GM21526 (cell line): ENCODE data around the gene FADS1.

Experiments used
- ATAC-seq: cut with Tn5 transposase; IDR thresholded peaks from one replicate; pipeline ENCODE4 v1.9.1; 2021; ENCODE audit warnings: moderate library complexity; ENCODE audit not compliant: unreplicated experiment, low FRiP score

FADS1 gene

DNA sequence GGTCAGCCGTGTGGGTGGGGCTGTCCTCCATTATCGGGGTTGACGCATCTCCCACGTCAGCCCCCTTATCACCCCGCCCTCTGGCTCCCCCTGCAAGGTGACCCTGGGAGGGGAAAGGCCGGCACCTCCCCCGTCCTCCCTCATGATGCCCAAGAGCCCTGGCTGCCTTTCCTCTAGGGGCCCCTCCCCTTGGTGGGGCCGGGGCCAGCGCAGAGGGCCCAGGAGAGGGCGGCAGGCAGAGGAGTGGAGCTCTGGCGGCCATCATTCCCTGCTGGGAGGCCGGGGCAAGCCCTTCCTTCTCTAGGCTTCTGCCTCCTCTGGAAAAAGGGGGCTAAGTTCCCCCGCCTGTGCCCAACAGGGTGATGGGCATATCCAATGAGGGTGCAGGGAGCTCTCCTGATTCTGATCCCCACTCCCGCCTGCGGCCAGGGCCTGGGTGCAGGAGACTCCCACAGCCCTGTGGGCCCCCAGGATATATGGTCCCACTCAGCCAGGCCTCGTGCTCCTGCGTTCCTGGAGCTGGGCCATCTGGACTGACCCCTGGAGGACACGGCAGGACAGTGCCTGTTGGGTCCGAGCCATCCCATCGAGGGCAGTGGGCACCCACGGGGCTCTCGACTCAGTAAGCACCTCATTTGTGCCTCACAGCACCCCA is 52.1 kb downstream of the FADS1 start:
- ATAC-seq = no peak

- ATAC-seq = no peak
These were observed 52.7 kb downstream of the FADS1 start for GRCh38 chr11:61763930-61764605.

DNA sequence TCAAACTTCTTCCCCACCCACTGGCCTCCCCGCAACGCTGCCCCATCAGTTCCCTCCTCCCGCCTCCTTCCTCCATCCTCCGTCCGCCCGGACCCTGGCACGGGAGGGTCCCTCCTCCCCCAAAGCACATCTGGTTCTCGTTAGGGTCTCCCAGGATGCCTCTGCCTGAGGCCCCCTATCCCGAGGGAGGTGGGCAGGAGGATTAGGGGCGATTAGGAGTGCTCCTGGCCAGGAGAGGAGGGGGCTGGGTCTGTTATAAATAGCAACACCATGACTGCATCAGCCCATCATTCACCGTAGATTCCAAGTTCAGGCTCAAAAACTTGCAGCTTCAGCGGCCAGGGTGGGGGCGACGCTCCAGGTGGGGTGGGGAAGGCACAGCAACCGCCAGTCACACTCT is 54.0 kb downstream of the FADS1 start:
- no peak for ATAC-seq

- no peak for ATAC-seq
These were observed 54.6 kb downstream of the FADS1 start for GRCh38 chr11:61762223-61762615.

DNA sequence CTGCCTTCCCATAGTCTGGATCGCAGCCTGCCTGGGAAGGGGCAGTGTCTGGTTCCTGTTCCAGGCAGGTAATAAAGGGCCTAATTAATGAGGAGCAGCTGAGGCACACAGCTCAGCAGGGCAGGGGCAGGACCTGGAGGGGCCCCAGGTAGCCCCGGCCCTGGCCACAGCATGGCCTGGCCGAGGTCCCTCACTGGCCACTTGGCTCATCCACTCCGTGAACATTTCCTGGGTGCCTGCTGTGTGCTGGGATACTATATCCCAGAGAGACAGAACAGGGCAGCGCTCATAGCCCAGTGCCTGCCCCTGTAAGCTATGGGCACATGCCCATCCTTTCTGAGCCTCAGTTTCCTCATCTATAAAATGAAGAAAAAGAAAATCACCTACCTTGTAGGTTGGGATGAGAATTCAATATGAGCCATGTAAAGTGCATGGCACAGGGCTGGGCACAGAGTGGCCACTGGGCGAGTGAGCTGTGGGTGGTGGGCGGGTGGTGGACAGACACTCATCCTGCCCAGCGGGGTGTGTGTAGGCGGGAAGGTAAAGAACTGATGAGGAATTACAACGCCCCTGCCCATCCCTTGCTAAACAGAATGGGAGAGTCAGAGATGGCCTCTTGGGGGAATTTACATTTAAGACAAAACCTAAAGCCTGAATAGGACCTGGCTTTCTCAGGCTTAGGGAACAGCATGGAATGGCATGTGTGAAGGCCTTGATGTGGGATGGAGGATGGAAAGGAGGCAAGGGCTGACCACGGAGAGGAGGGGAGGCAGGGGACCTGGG is 55.2 kb downstream of the FADS1 start:
- ATAC-seq = no peak

- no peak for ATAC-seq
These were observed 55.9 kb downstream of the FADS1 start for GRCh38 chr11:61760946-61761345.

DNA sequence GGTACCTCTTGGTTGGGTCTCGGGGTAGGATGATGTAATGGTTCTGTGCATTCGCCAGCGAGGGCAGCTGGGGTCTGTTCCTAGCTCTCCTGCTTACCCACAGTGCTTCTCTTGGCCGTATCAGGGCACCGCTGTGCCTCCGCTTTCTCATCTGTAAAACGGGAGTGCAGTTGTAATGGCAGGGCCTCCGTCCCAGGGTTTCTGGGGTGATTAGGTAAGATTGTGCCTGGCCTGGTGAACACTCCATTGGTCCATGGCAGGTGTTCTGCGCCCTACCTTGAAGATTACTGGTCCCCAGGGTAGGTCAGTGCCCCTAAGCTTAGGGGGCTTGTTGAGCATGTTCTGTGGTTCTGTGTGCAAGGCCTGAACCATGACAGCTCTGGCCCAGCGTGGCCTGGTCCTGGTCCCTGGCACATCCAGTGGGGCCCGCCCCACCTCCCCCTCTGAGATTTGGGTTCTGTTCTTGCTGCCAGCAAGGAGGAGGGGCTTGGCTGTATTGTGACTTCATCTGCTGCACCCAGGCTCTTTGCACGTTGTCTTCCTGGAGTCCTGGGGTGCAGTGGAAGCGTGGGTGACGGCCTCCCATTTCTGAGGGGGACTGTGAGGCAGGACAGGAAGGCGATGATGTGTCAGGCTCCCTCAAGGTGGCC is 59.5 kb downstream of the FADS1 start:
- ATAC-seq = no peak

GRCh38 chr11:61756452-61757212 is 60.2 kb downstream of the FADS1 start:
- no peak for ATAC-seq

DNA sequence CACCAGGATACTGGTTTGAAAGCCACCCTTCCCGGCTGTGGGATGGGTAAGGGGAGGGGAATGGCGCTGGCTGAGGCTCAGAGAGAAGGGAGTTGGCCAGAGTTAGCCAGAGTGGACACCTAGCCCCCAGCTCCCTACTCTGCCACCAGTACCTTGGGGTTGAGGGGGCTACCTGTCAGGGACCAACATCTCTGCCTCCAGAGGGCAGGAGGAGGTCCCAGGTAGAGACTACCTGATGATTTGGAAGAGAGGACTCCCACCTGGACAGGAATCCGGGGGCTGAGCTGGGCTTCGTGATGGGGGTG is 60.7 kb downstream of the FADS1 start:
- no peak for ATAC-seq

GRCh38 chr11:61754534-61755482 is 62.0 kb downstream of the FADS1 start:
- no peak for ATAC-seq

- ATAC-seq = no peak
These were observed 63.1 kb downstream of the FADS1 start for GRCh38 chr11:61753672-61754071.

DNA sequence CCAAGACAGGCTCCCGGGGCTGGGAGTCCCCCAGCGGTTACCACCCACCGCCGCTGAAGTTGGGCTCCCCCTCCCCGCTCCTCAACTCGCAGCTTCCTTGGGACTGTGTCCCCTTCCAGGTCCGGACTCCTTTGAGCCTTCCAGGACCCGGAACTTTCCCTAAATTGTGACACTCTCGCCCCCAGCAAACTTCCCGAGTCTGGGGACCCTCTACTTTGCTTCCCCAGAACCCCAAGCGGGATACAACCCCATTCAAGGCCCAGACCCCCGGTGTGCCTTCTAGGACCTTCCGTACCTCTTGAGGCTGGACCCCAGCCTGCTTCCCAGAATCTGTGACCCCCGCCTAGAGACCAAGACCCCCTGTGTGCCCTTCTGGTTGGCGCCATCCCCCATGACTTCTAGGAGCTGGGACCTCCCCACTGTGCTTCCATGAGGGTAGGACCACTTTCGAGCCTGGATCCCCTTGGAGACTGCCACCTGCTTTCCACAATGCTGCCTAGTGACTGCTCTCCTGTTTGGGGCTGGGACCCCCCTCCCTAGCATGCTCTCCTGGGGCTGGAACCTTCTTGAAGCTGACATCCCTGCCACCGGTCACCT is 63.8 kb downstream of the FADS1 start:
- ATAC-seq = no peak

GRCh38 chr11:61752117-61752924 is 64.5 kb downstream of the FADS1 start, which contains the start of gene MYRF:
Gene MYRF, plus strand, starts transcription at chr11:61752636. Its CDS starts 109 bp downstream, at chr11:61752745.
- no peak for ATAC-seq

GRCh38 chr11:61751384-61751783 is 65.4 kb downstream of the FADS1 start:
- no peak for ATAC-seq

DNA sequence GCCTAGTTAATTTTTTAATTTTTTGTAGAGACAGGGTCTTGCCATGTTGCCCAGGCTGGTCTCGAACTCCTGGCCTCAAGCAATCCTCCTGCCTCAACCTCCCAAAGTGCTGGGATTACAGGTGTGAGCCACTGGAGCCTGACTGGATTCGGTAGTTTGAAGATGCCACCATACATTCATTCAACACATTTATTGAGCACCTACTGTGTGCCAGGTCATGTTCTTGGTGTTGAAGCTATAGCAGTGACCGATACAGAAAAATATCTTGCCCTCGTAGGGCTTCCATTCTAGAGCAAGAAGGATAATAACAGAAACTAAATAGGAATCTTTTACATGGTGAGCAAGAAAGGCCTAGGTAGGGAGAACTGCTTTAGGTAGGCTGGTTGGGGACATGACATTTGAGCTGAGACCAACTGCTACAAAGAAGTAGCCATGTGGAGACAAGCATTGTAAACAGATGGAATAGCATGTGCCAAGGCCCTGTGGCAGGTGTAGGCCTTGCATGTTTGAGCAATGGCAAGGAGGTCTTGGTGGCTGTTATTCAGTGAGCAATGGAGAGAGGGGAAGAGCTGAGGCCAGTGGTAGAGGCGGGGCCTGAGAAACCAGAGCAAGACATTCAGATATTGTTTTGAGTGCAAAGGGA is 66.1 kb downstream of the FADS1 start:
- no peak for ATAC-seq
